ENCODE measurements around the gene MATN1.

DNA sequence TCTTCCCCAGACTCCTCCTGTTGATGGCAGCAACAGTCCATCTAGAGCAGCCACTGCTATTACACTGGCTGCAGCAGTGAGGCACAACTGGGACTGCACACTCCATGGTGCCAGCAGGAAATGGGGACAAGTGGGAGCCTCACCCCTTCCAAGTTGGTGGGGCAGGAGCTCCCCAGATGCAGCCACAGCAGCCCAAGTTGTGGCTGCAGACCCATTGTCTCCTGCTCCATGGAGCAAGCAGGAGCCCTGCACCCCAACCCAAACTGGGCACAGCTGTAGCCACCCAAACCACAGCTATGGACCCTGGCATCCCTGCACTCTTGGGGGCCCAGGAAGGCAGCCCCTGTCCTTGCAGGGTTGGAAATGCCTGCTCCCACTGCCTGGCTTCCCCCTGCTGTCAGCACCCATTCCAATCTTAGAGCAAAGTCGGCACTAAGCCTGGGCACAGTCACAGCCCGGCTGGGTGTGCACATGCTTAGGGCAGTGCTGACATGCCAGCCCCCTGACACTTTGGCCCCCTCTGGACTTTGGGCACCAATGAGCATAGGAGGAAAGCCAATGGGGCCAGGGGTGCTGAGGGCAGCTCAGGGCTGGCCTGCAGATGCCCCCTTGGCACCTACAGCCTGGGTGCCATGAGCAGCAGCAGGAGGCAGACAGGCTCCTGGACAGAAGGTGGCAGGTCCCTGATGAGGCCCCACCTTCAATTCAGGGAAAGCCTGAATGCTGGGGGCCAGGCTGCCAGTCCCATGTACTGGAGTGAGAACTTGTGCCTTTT is 44.0 kb downstream of the MATN1 start:
- no peak for TF ChIP-seq CTCF (conservative IDR thresholded peaks at IDR 0.05; ENCODE audit: low read depth, low read length)
- TF ChIP-seq SMC3 (IDR thresholded peaks at IDR 0.05; ENCODE audit: low read depth, low read length) = no peak

Measured in IMR-90 (cell line).